AG09319 (cell line): ENCODE measurements around the gene PRKAR2A.

ENCODE experiments used
- DNase-seq: peaks from one replicate; pipeline ENCODE4 v3.0.0-alpha.2; 2010; ENCODE audit warnings: low read depth; ENCODE audit errors: extremely low read depth
- CTCF ChIP-seq: IDR thresholded peaks from 2 replicates; pipeline ENCODE4 v1.5.1; 2011; ENCODE audit warnings: low read depth, mild to moderate bottlenecking, inconsistent platforms, low read length, moderate library complexity

Gene PRKAR2A

GRCh38 chr3:48879994-48880377 lies 32.3 kb upstream of the PRKAR2A start:
- TF ChIP-seq CTCF = no peak
- no peak for DNase-seq

- no peak for TF ChIP-seq CTCF
- DNase-seq = no peak
Observed at GRCh38 chr3:48879307-48879993, 31.8 kb upstream of the PRKAR2A start.

- DNase-seq = no peak
- no peak for TF ChIP-seq CTCF
Observed at GRCh38 chr3:48877671-48878070, 30.0 kb upstream of the PRKAR2A start.

GRCh38 chr3:48863122-48863521 lies 15.4 kb upstream of the PRKAR2A start:
- TF ChIP-seq CTCF = no peak
- DNase-seq = no peak

- DNase-seq = no peak
Observed at GRCh38 chr3:48859206-48859605, 11.5 kb upstream of the PRKAR2A start.

GRCh38 chr3:48858709-48859108 lies 11.0 kb upstream of the PRKAR2A start:
- TF ChIP-seq CTCF = no peak
- no peak for DNase-seq

More at GRCh38 chr3:48859206-48859605, 11.5 kb upstream of the PRKAR2A start:
- no peak for TF ChIP-seq CTCF

- no peak for DNase-seq
- no peak for TF ChIP-seq CTCF
Observed at GRCh38 chr3:48857641-48858040, 10.0 kb upstream of the PRKAR2A start.
